GM12878 (cell line): ENCODE measurements around the gene MBOAT7. TPM values are rescaled to one million over a fixed set of nuclear protein-coding genes. Genes with fewer than 3 reads are reported as not detected.

ENCODE experiments used
- ATAC-seq: fragments of 200-7000 bp; cut with Tn5 transposase; 3 replicates; pipeline ENCODE4 v1.9.1; 2020; ENCODE audit warnings: mild to moderate bottlenecking, moderate library complexity
- BruUV-seq: library from RNA; stranded (reverse); fragments of 400-500 nt; replicated peaks from 2 replicates; lab custom pipeline; 2021; lab: Mats Ljungman, UMichigan
- CTCF ChIA-PET: fragments of 300-600 bp; sonication (Branson Sonifier 250); formaldehyde crosslinking; extraction: SDS; loops from one replicate; lab custom pipeline; 2021; ENCODE audit warnings: inconsistent platforms; lab: Yijun Ruan, JAX
- POLR2A ChIA-PET: fragments of 350-600 bp; formaldehyde crosslinking; extraction: SDS; loops from one replicate; lab custom pipeline; 2021; ENCODE audit warnings: inconsistent platforms; lab: Charles Lee
- RAD21 ChIA-PET: fragments of 300-600 bp; sonication (Branson Sonifier 250); formaldehyde crosslinking; loops from one replicate; lab custom pipeline; 2023; ENCODE audit warnings: antibody characterized with exemption; ENCODE audit not compliant: unreplicated experiment; lab: Charles Lee
- SMC1A ChIA-PET: fragments of 300-600 bp; sonication (Branson Sonifier 250); formaldehyde crosslinking; loops from one replicate; lab custom pipeline; 2023; ENCODE audit not compliant: unreplicated experiment, uncharacterized antibody; lab: Charles Lee
- DNase-seq: peaks from one replicate; pipeline ENCODE4 v3.0.0-alpha.2; 2011; ENCODE audit warnings: low read depth, low spot score
- FAIRE-seq: peaks from 3 replicates; lab custom pipeline; 2011; peaks lifted over from hg19 to GRCh38; lab: Jason Lieb, UNC
- H2AFZ ChIP-seq: 2 replicates; pipeline ENCODE4 v1.6.0; 2011; ENCODE audit warnings: low read depth, low read length, control low read depth; ENCODE audit not compliant: control insufficient read depth
- H3K27ac ChIP-seq: 2 replicates; pipeline ENCODE4 v1.5.1; 2011; ENCODE audit warnings: control low read depth; ENCODE audit not compliant: control insufficient read depth, insufficient read depth
- H3K27me3 ChIP-seq, 2 experiments: replicated peaks in 1 of 2; 2 replicates each; pipeline versions ENCODE4 v1.6.0 to v1.6.1; 2011; ENCODE audit warnings: low read length in 1 of 2; ENCODE audit not compliant: control insufficient read depth in 2 of 2, insufficient read depth in 2 of 2
- H3K36me3 ChIP-seq, 2 experiments: 2 replicates each; pipeline ENCODE4 v1.5.1; 2011; ENCODE audit warnings: low read length in 1 of 2; ENCODE audit not compliant: control insufficient read depth in 2 of 2, insufficient read depth in 2 of 2
- H3K4me1 ChIP-seq: 2 replicates; pipeline ENCODE4 v1.6.1; 2011; ENCODE audit warnings: mild to moderate bottlenecking, low read length, moderate library complexity, mixed read lengths; ENCODE audit not compliant: control insufficient read depth, insufficient read depth
- H3K4me2 ChIP-seq: 2 replicates; pipeline ENCODE4 v1.6.0; 2011; ENCODE audit warnings: control low read depth; ENCODE audit not compliant: control insufficient read depth, insufficient read depth
- H3K4me3 ChIP-seq: fragments of 200-600 bp; sonication (generic); 2 replicates; pipeline ENCODE4 v1.5.1; 2016
- H3K79me2 ChIP-seq: 2 replicates; pipeline ENCODE4 v1.6.0; 2011; ENCODE audit warnings: low read length; ENCODE audit not compliant: control insufficient read depth, insufficient read depth
- H3K9ac ChIP-seq: 2 replicates; pipeline ENCODE4 v1.8.0; 2011; ENCODE audit warnings: low read length, control low read depth, mixed read lengths; ENCODE audit not compliant: control insufficient read depth, insufficient read depth
- H3K9me3 ChIP-seq: replicated peaks from 3 replicates; pipeline ENCODE4 v1.5.1; 2011; ENCODE audit warnings: mild to moderate bottlenecking, low read length; ENCODE audit not compliant: control insufficient read depth, insufficient read depth
- H4K20me1 ChIP-seq: 2 replicates; pipeline ENCODE4 v1.6.0; 2011; ENCODE audit not compliant: control insufficient read depth, insufficient read depth
- LARP7 ChIP-seq: fragments of 450-650 bp; IDR thresholded peaks from 2 replicates; pipeline ENCODE4 v1.6.1; 2017; ENCODE audit warnings: mild to moderate bottlenecking
- NKRF ChIP-seq: fragments of 450-650 bp; conservative IDR thresholded peaks from 2 replicates; pipeline ENCODE4 v1.6.1; 2017; ENCODE audit warnings: mild to moderate bottlenecking, moderate library complexity
- RAD51 ChIP-seq: fragments of 450-650 bp; IDR thresholded peaks from 2 replicates; pipeline ENCODE4 v1.6.1; 2016; ENCODE audit warnings: moderate library complexity, mild to moderate bottlenecking, inconsistent platforms
- WGBS: methylation state at CpG from one replicate; pipeline ENCODE4 v1.1.6; 2016; ENCODE audit warnings: low lambda C conversion rate; ENCODE audit not compliant: insufficient replicate concordance, insufficient coverage; ENCODE audit errors: missing lambda C conversion rate; 5-methylcytosine and 5-hydroxymethylcytosine counted together
- in situ Hi-C: fragments of 300-500 bp; cut with MboI; formaldehyde crosslinking; loops from 9 replicates; pipeline ENCODE4 v1.14.3; 2018; ENCODE audit warnings: mixed read lengths
- intact Hi-C: fragments of 100-400 bp; cut with micrococcal nuclease; formaldehyde crosslinking; loops from one replicate; pipeline ENCODE4 v1.14.2; 2022; ENCODE audit not compliant: unreplicated experiment
- polyA plus RNA-seq, 11 experiments: library from polyadenylated mRNA; depleted of rRNA in 4 of 11; unstranded in 6 of 11; stranded (reverse) in 5 of 11; fragments of >200 nt; fragmentation: Nextera tagmentation in 4 of 11; fragmentation: Illumina TruSeq in 1 of 11; extraction: Ambion mirVana in 4 of 11; extraction: Trizol in 1 of 11; gene quantifications; 1 replicate in 1 of 11; 2 replicates in 10 of 11; pipeline versions ENCODE4 v1.2.1 to v1.2.3, GENCODE V29; 2011 to 2016; ENCODE audit warnings: inconsistent platforms in 2 of 11, missing spikeins in 2 of 11, low read depth in 1 of 11
- total RNA-seq, 4 experiments: library from RNA; depleted of rRNA in 3 of 4; stranded (reverse); fragments of >200 nt in 3 of 4; fragmentation: Illumina TruSeq in 1 of 4; extraction: Trizol in 1 of 4; gene quantifications; 2 replicates each; pipeline versions ENCODE4 v1.2.1 to v1.2.3, GENCODE V29; 2013 to 2021

The MBOAT7 gene
- total and polyA plus RNA-seq, 10 of the 15 experiments (the other 5 are each of a cell fraction or from before 2014, with no cell fraction given), result 0.69 to 44.5 (median 21.7) TPM

GRCh38 chr19:54162241-54162805 is 27.1 kb downstream of the MBOAT7 start:
- no peak for DNase-seq
- H3K27me3 ChIP-seq, result no peaks in the 10 kb centered on the region
- no peak for TF ChIP-seq LARP7
- TF ChIP-seq RAD51, result no peak
- 0 out of 2 replicates have a peak, but pooled peaks have one; percentile 32 for TF ChIP-seq NKRF
- TF ChIP-seq, all 136 proteins: peak for 1
- Histone ChIP-seq H2AFZ (no peak overlapping the region; the same call in 1 of the 2 replicates), H3K4me2 (peak overlapping the region; percentile 1; the same call in 1 of the 2 replicates), H3K4me3 (no peak overlapping the region), H4K20me1 (no peaks in the 10 kb centered on the region), H3K4me1 (peaks cover 4% of the 10 kb centered on the region; the same call in 1 of the 2 replicates), H3K27ac (no peak overlapping the region), H3K79me2 (peaks cover 8% of the 10 kb centered on the region), H3K9me3 (no peaks in the 10 kb centered on the region; the same call in 2 of the 3 replicates), H3K36me3 (no peaks in the 10 kb centered on the region; a peak in 1 of 4 replicates), H3K9ac (no peak overlapping the region)
- ChIA-PET RAD21 (no interaction called here), POLR2A (no interaction called here), SMC1A (interaction anchor here (1.5 kb wide), 1 partner anchor 27 kb away, joined by 4 read pairs; the partner anchor contains the start of gene MBOAT7), CTCF (no interaction called here)
- WGBS, result 14% methylated on average over 22 of the region's 35 CpGs
- in situ Hi-C loops (no loop called here), intact Hi-C loops (no loop called here)
- no peak for FAIRE-seq
- BruUV-seq, result no TSS peak
- ATAC-seq, result peak; percentile 18
